Measurements from ENCODE around the gene IFT80.

Gene IFT80

GRCh38 chr3:160399125-160400029 is at the start of gene IFT80, which contains the start of gene SMC4:
Gene IFT80, minus strand, starts transcription at chr3:160399225. Its CDS starts 14,625 bp downstream, at chr3:160384600.
Gene SMC4, plus strand, starts transcription at chr3:160399650. Its CDS starts 1,177 bp downstream, at chr3:160400827.
- DNase-seq = peak; percentile 95

DNA sequence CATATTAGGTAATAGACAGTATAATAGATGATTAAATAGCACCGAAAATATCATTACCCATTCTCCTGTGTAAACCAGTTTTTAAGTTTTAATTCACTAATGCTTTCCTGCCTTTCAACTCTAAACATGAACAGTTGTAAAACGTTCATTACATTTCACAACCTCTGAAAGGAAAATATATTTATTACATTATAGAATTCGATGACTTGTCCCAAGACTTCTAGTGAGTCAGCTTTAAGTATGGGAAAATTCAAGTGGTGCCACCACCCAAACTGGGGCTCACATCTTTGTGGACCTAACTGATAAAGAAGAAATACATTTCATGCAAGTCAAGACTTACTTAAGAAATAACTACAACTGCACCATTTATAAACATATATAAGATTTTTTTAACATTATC is 48.5 kb upstream of the IFT80 start:
- peak; percentile 61 for DNase-seq

GRCh38 chr3:160446522-160447056 is 47.6 kb upstream of the IFT80 start:
- DNase-seq = no peak

GRCh38 chr3:160445854-160446253 is 46.8 kb upstream of the IFT80 start:
- DNase-seq = no peak

GRCh38 chr3:160444411-160444810 is 45.4 kb upstream of the IFT80 start:
- no peak for DNase-seq

- no peak for DNase-seq
Observed at GRCh38 chr3:160440687-160441086, 41.7 kb upstream of the IFT80 start.

DNA sequence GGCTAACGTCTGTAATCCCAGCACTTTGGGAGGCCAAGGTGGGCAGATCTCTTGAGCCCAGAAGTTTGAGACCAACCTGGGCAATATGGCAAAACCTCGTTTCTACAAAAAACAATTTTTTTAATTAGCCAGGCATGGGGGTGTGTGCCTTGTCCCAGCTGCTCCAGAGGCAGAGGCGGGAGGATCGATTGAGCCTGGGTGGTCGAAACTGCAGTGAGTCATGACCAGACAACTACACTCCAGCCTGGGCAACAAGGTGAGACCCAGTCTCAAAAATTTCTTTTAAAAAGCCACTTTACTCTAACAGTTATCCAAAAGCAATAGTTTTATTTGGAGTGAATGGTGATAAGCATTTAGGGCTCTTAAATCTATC is 38.0 kb upstream of the IFT80 start:
- no peak for DNase-seq

GRCh38 chr3:160435747-160436146 is 36.7 kb upstream of the IFT80 start:
- no peak for DNase-seq

- DNase-seq = no peak
Observed at GRCh38 chr3:160435095-160435494, 36.1 kb upstream of the IFT80 start.

DNA sequence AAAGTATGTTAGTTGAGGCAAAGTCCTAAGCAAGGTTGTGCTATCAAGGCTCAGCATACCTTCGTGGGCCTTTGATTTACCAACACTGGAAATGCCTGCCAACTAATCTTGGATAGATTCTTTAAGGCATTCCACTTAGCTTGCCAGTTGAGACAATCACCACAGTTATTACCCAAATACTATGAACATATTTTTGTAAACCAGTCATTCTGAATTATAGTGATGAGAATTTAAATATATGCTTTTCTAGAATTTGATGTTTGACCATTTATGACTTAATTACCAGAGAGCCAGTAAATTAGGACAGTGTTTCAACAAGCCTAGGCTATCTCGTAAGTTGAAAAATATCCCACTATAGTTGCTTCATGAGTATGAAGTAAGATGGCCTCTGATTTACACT is 35.0 kb upstream of the IFT80 start:
- peak; percentile 53 for DNase-seq

DNA sequence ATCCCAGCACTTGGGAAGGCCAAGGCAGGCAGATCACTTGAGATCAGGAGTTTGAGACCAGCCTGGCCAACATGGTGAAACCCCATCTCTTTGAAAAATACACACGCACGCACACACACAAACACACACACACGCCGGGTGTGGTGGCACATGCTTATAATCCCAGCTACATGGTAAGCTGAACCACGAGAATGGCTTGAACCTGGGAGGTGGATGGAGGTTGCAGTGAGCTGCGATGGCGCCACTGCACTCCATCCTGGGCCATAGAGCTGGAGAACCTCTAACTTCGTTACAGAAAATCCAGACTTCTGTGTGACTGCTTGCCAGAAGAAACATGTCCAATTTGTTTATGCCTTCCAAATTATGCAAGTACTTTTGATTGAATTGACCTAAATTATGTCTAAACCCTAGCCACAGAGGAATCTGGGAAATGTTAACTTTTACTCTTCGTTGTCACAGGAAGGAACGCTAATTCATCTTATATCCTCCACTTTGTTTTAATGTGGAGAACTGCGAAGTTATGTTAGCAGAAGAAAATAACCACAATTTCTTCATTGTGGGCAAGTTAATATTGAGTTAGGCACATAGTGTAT is 28.9 kb upstream of the IFT80 start:
- DNase-seq = no peak

DNA sequence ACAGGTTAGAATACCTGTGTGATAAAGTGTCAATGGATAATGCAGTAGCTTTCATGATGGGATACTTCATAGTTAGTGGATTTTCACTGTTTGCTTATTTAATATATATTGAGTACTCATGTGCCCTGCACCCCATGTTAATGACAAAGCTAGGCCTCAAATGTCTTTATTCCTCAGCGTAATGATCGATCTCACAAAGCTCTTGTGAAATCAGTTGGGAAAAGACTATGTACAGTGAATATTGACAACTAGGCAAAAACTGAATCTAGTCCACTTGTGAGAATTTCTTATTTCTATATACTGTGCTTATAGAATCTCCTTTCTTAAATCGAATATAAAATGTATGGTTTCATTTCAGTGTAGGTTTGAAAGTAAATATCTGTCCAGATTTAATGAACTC is 18.3 kb upstream of the IFT80 start:
- DNase-seq = no peak

DNA sequence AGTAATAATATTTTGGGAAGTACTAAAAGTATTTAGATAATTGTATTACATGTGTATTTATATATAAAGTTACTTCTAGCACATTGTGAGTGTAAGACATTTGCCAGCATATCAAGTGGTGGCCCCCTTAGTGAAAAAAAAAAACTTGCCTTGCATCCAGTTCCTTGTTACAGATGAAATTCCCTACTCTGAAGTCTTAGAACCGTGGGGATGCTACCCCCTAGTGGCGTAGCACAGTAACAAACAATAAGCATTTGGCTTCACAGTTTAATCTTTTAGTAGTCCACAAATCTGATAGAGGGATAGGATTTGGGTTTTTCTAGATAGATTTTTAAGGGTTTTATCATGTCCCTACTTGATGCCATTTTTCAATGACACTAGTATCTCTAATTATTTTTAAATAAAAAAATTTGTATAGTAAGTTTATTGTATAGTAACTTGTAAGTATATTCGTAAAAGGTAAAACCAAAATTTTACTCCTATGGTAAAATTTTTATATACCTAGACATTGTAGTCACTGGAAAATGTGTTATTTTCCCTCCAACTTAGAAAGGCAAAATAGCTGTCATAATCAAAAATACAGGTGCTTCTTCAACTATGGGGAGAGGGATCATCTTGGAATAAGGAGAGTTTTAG is 14.7 kb upstream of the IFT80 start:
- peak; percentile 80 for DNase-seq

- DNase-seq = no peak
Observed at GRCh38 chr3:160412477-160412876, 13.5 kb upstream of the IFT80 start.

DNA sequence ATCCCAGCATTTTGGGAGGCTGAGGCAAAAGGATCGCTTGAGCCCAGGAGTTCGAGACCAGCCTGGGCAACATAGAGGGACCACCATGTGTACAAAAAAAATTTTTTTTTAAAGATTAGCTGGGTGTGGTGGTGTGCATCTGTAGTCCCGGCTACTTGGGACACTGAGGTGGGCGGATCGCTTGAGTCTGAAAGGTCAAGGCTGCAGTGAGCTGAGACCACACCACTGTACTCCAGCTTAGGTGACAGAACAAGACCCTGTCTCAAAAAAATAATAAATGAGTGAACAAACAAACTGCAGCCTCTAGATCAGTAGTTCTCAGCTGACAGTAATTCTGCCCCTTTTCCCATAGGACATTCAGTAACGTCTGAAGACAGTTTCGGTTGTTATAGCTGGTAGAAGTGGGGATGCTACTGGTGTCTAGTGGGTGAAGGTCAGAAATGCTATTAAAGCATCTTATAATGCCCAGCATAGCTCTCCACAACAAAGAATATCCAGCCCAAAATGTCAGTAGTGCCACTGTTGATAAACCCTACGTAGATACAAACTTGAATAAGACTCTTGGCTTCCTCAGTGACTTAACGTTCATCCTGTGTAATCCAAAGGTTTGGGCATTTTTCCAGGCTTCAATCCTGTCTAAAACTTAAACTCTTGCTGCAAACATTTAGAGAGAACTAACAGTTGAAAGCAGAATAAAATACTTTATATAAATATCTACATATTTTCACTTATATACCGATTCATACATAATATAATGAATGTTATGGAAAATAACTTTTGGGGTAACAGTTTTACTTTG is 11.0 kb upstream of the IFT80 start:
- no peak for DNase-seq

- no peak for DNase-seq
Observed at GRCh38 chr3:160403796-160404470, 4.9 kb upstream of the IFT80 start.

GRCh38 chr3:160403028-160403545 is 4.1 kb upstream of the IFT80 start:
- DNase-seq = no peak

- DNase-seq = no peak
Observed at GRCh38 chr3:160402221-160403027, 3.4 kb upstream of the IFT80 start.

- DNase-seq = peak; percentile 76
Observed at GRCh38 chr3:160401291-160402095, 2.5 kb upstream of the IFT80 start.

DNA sequence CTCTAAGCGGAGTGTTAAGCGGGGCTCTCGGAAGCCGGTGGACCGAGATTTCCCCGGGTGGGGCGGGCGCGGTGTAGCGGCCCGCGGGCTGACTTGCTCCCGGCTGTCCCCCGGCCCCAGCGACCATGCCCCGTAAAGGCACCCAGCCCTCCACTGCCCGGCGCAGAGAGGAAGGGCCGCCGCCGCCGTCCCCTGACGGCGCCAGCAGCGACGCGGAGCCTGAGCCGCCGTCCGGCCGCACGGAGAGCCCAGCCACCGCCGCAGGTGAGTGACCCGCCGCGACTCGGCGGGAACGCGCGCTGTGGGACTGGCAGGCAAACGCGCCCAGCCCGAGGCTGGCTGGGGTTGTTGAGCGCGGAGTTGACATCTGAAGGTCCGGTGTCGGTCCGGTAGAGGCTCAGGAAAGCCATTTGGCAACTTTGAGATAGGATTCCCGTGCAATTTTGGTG is 1.7 kb upstream of the IFT80 start:
- DNase-seq = no peak
